HT1080 (cell line): ENCODE results near the gene RNF227. TPM values are rescaled to one million over a fixed set of nuclear protein-coding genes. Genes with fewer than 3 reads are reported as not detected.

Source experiments
- DNase-seq: peaks from one replicate; pipeline ENCODE4 v3.0.0-alpha.2; 2015; ENCODE audit warnings: low read depth
- total RNA-seq: library from RNA; depleted of rRNA; stranded (reverse); fragments of >200 nt; shearing (Covaris generic); gene quantifications from 2 replicates; pipeline ENCODE4 v1.2.3, GENCODE V29; 2014

The RNF227 gene
- total RNA-seq, 1 experiment from 2014 or later: 2.3 TPM

GRCh38 chr17:7930841-7931631 lies 14.9 kb upstream of the RNF227 start:
- DNase-seq: no peak

DNA sequence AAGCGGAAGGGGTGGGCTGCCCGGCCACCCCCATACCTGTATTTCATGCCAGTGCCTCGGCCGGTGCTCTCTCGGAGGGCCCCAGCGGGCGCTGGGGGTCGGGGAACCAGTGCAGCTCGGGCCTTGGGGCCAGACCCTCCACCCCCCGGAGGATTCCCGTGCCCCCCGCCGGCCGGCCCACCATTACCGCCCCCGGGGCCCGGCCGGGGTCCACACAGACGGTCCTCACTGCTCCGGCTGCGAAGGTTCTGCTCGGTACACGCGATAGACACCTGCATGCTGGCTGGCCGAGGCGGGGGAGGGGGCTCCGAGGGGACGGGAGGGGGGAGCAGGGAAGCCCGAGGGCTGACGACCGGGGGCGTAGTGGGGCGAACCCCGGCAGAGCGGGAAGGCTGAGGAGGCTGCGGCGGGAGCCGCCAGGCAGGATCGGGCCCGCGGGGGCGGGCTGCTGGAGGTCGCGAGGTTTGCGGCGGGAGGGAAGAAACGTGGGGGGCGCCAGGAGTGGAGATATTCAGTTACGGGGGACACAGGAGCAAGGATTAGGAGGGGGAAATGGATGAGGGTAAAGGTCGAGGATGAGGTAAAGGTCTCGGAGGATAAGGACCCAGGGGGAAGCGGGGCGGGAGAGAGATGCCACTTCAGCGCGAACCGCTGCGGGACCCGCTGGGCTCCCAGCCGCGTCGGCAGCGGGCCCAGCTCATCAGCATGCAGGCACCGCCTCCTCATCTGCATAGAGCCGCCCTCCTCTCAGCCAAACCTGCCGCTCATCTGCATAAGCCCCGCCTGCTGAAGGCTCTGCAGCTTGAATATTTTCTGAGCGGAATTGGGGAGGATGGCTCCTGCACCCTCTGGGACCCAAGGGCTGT lies 13.3 kb upstream of the RNF227 start, which contains the start of gene KCNAB3:
Gene KCNAB3 (minus strand): TSS at position 699 of the 866 bp plus-strand sequence. CDS start 421 bp downstream, at position 278.
- DNase-seq: no peak

DNA sequence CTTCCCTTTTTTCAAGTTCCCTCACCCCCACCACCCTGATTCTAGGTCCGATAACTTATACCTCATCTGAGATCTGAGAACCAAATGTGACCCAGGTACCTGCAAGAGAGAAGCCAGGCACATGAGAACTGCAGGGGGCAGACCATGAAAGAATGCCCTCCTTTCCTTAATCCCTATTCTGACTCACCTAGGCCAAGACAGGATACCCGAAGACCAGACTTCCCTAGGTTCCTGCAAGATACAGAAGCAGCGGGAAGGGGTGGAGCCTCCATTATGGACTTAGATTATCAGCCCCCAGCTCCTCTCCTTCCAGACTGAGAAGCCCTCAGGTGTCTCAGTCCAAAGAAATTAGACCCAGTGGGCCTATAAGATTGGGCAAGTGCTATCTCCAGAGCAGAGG lies 11.5 kb upstream of the RNF227 start:
- peak; percentile 26 for DNase-seq

- DNase-seq: no peak
These were observed 6.9 kb upstream of the RNF227 start for GRCh38 chr17:7922845-7923628.

- DNase-seq: no peak
These were observed 6.3 kb upstream of the RNF227 start for GRCh38 chr17:7922269-7922844.

DNA sequence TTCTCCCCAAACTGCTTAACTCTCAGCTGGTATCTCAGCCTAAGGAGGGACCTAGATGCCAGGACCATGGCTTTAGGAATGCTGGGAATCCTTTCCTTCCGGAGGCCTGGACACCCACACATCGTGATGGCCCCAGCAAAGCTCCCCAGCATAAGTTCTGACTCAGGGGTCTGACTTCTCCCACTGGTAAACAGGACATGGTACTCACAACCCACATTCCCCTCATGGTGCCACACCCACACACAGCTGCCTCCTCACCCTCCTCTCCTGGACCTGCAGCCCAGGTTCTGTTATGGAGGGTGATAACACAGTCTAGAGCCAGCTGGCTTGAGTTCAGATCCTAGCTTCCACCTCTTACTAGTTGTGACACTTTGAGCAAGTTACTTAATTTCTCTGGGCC lies 719 bp upstream of the RNF227 start:
- peak; percentile 38 for DNase-seq

DNA sequence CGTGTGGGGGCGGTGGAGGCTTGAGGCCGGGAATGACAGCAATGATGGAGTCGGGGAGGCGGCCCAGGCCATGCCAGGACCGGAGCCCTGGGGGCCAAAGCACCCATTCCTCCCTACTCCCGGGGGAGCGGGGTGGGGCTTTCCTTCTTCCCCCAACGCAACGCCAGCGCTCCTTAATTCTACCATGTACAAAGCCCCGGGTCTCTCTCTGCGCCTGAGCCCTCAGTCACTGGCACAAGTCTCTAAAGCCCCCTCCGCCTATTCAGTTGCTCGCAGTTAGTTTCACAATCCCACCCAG lies 245 bp upstream of the RNF227 start:
- DNase-seq: no peak

DNA sequence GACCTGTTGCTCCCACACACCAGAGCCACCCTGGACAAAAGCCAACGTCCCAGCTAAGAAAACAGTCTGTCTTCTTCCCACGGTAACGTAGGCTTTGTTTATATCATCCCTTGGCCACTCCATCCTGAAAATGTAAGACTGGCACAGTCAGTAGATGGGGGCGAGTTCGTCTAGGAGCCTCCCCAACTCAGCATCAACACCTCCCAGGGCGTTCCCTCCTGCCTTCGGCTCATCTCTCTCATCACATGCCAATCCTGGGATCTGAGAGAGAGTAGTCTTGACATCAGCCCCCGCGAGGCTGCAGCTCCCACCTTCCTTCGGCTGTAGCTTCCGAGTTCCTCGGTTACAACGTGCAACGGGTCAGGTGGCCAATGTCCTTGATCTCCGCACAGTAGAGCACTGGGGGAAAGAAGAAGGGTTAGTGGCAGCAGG lies 894 bp downstream of the RNF227 start:
- DNase-seq: no peak

GRCh38 chr17:7912927-7913524 lies 3.1 kb downstream of the RNF227 start:
- peak; percentile 76 for DNase-seq

DNA sequence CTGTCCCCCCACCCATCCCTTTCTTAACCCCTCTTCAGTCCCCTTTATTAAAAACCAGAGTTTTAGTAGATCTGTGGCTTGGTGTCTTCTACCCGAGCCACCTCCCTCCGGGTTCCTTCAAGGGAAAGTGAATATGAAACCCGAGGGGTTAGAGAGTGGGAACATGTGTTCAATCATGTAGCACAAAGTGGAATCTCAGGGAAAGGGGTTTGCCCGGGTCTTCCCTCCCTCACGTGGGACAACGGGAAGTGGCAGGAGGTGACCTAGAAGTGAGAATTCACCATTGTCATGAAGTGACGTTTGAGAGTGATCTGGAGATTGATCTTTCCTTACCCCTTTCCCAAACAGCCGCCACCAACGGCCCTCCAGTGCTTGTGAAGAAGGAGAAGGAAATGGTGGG lies 5.0 kb downstream of the RNF227 start:
- DNase-seq: no peak

DNA sequence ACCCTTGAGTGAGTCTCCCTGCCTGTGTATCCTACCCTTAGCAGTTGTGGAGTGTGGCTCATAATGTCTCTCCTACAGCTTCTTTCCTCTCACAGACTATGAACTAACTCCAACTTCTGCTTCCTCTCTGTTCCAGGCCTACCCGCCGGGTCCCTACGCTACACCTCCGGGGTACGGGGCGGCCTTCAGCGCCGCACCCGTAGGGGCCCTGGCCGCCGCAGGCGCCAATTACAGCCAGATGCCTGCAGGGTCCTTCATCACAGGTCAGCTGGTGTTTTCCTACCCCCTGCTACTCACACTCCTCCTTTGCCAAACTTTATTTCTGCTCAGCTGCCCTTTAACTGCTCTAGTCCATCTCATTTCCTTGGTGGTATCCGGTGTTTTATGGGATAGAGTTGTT lies 5.4 kb downstream of the RNF227 start:
- DNase-seq: no peak

DNA sequence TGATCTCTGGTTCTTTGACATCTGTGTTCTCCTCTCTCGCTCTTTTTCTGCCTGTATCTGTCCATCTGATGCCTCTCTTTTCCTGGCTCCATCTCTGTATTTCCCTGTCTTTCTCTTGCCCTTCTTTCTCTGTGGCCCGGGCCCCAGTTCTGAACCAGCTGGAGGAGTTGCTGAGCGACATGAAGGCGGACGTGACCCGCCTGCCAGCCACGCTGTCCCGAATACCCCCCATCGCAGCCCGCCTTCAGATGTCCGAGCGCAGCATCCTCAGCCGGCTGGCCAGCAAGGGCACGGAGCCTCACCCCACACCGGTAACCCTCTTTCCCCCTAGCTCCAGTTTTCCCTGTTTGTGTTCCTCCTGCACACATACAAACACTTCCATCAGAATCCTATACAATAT lies 5.8 kb downstream of the RNF227 start:
- no peak for DNase-seq

DNA sequence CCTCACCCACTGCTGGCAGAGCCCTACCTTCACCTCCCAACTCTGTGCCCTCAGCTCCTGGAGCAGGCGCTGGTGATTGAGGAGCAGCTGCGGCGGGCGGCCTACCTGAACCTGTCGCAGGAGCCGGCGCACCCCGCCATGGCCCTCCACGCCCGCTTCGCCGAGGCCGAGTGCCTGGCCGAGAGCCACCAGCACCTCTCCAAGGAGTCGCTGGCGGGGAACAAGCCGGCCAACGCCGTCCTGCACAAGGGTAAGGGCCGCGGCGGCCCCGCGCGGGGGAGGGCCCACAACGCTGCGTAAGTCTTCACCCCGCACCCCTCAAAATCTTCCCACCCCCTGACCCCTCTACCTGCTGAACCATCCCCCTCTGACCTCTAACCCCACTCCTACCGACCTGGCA lies 7.0 kb downstream of the RNF227 start:
- DNase-seq: no peak

DNA sequence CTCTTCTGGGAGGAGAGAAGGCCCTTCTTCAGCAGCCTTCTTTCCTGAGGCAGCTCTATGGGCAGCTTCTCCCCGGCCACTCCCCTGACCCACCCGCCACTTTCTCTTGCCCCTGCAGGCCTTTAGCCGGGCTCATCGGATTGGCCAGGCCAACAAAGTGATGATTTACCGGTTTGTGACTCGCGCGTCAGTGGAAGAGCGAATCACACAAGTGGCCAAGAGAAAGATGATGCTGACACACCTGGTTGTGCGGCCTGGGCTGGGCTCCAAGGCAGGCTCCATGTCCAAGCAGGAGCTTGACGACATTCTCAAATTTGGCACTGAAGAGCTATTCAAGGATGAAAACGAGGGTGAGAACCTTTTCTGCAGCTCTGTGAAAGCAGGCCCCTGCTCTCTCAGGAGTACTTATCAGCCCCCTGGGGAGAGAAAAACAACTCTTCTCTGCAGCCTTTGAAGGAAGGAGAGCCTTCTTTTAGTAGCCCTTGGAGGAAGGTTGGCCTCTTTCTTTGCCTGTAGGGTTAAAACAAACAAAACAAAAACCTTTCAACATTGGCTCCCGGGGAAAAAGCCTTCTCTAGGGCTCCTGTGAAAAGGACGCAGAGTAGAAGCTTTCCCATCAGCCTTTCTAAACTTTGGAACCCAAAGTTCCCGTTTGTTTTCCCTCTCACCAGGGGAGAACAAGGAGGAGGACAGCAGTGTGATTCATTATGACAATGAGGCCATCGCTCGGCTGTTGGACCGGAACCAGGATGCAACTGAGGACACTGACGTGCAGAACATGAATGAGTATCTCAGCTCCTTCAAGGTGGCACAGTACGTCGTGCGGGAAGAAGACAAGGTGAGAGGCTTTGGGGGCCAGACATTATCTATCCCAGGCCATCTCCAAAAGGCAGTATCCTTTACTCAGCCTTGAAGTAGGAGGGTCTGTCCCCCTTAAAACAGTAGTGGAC lies 12.7 kb downstream of the RNF227 start:
- no peak for DNase-seq

- DNase-seq: peak; percentile 40
These were observed 18.3 kb downstream of the RNF227 start for GRCh38 chr17:7897773-7898172.

GRCh38 chr17:7897090-7897489 lies 19.0 kb downstream of the RNF227 start:
- DNase-seq: no peak

- no peak for DNase-seq
These were observed 21.2 kb downstream of the RNF227 start for GRCh38 chr17:7894866-7895265.

DNA sequence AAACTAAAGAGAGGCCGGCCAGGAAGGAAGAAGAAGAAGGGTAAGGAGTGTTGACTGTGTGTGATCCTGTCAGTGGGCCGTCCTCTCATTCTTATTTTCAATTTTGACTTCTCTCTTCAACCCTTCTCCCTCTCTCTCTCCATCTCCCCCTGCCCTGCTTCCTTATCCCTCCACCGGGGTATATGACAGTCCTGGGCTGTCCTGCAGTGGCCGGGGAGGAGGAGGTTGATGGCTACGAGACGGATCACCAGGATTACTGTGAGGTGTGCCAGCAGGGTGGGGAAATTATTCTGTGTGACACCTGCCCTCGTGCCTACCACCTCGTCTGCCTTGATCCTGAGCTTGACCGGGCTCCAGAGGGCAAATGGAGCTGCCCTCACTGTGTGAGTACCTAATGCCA lies 21.9 kb downstream of the RNF227 start:
- no peak for DNase-seq

- DNase-seq: no peak
These were observed 22.8 kb downstream of the RNF227 start for GRCh38 chr17:7893187-7893880.
